NCI-H1105 treated with DMSO at 0.1 percent for 48 hours (cell line): ENCODE measurements around the gene STC2.
"Not testable (repeated sequence)": the region's sequence is repeated elsewhere in the genome, so short reads cannot be mapped to it uniquely, and the experiment has no call there.

Source experiments
- DNase-seq: peaks from one replicate; lab custom pipeline; 2025; lab: John Stamatoyannopoulos, UW

Gene STC2

DNA sequence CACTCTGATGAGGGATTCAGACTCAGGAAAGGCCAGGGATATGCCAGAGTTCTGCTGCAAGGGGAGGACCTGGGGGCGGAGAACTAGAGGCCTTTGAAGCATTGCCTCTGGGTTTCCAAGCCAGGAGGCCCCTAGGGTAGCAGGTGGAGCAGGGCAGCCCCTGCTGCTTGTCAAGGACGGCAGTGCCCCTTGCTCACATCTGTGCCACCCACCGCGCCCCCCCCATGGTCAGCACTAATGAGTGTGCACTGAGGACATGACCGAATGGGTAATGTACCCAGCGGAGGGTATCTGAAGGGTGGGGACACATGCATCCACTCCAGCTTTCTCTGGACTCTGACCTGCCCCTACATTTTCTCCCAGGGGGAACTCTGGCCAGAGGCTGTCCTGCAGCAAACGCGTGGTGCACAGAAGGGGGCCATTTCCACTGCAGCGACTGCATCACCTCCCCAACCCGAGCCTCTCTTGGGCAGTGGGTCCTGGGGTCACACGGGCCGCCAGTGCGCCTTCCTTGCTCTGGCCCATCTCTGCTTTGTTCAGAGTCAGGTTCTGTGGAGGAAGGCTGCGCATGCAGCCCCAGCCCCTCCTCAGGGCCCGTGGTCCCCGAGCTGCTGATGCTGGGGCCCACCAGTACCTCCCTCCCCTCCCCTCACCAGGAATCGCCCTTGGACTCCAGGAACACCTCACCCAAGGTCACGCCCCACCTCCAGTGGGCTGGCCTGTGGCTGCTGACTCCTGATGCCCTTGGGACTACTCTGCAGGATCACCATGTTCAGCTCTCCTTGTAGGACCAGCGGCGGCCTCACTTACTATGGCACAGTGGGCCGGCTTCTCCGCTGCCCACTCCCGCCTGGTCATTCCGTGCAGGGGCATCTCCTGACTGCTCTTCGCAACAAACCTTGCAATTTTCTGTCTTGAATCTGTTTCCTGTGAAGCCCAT, 31.2 kb downstream of the STC2 start:
- DNase-seq: no peak

DNA sequence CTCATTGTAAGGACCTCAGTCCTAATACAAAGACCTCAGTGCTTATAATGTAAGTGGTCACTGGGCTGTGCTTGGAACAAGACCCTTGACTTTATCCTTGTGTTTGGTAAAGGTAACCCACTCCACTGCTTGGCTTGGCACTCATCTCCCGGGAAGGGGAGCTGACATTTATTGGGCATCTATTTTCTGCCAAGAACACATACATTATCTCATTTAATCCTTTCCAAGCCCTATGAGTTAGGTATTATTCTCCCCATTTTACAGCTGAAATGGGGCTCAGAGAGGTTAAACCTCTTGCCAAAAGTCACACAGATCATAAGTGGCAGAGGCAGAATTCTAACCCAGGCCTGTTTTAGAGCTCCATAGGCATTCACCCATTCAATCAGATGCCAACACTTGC, 32.4 kb downstream of the STC2 start:
- no peak for DNase-seq

DNA sequence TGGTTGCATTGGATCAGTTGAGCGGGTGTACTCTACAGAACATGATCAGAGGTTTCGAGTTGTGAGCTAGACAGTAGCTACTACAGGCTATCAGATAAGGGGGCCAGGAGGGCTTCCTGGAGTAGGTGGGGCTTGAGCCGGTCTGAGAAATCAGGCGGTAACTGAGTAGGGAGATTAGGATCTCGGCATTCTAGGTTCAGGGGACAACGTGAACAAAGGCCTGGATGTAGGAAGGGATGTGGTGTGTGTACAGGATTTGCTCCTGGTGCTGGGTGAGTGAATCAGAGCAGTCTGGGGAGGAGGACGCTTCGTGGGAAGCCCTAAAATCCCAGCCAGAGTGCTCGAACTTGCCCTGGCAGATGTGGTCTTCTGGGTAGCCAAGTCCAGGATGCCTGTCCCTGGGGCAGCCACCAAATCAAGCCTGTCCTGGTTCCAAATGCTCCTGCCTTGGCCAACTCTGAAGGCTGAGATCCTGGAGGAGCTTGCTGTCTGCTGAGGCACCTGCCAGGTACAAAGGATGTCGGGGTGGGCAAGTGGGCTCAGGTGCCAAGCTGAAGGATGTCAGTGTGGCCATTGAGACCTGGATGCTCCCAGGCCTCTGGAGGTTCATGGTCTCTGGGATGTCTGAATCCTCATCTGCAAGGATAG, 33.4 kb downstream of the STC2 start:
- DNase-seq: no peak

DNA sequence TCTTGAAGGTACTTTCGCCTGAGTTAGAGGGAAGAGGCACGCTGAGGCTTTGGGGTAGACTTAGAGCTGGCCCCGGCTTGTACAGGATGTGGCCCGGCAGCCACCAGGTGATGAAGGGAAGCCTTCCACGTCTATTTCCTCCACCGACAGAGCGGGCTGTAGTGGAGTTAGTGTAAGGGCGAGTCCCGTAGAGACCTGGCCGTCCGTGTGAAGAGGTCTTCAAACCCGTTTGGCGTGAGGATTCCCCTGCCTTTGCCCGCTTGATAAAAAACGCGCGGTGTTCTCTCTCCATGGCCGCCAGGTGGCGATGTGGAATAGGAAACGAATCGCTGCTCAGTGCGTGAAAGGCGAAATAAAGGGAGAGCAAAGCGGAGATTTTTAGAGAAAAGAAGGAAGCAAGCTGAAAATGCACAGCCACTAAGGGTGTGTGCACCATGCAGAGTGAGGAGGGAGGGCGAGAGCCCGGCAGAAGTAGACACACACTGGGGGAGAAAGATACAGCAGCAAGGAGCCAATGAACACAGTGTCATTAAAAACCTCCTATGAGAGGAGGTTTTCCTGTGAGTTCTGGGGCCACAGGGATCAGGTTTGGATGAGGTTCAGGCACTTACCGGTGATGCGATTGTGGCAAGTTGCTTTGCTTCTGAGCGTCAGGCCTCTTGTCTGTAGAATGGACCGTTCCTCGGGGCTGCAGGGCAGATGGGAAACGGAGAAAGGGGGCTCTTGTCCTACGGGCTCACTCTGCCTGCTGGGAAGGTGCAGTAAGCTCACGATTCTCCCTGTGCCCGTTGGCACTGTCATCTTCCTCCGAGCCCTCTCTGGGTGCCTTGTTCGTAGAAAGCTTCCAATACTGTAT, 34.2 kb downstream of the STC2 start:
- DNase-seq: peak; percentile 71

DNA sequence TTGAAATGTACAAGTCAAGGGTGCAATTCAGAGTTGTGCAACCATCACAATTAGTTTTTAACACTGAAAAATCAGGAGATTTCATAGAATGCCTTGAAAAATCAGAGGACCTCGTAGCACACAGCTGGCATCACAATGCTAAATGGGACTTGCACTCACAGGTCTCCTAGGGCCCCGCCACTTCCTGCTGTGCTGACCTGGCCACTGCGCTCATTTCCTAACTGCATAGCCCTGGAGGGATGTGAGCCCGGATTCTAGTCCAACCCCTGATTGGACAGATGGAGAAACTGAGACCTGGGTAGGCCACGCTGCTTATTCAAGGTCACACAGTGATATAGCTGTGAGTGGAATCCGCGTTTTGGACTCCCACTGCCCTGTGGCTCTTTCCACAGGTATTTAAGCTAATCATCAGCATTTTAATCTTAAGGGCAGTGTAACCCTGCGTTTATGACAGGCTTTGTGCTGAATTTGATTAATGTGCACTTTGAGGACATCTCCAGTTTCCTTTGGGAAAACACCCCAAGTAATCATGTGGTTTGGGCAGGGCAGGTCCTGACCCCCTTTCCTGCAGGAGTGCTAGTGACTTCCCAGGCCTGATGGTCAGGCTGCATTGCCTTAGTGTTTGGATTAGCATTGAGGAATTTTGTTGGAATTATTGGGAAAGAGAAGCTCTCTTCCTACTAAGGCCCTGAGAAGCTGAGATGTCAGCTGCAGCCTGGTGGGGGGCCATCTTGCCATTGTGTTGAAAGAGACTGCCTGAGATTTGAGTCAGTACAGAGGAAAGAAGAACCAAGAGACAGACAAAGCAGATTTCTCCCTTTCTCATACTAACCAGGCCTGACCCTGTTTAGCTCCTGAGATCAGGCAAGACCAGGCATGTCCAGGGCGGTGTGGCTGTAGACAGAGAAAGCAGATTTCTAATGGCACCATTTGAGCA, 36.2 kb downstream of the STC2 start:
- peak; percentile 21 for DNase-seq

DNA sequence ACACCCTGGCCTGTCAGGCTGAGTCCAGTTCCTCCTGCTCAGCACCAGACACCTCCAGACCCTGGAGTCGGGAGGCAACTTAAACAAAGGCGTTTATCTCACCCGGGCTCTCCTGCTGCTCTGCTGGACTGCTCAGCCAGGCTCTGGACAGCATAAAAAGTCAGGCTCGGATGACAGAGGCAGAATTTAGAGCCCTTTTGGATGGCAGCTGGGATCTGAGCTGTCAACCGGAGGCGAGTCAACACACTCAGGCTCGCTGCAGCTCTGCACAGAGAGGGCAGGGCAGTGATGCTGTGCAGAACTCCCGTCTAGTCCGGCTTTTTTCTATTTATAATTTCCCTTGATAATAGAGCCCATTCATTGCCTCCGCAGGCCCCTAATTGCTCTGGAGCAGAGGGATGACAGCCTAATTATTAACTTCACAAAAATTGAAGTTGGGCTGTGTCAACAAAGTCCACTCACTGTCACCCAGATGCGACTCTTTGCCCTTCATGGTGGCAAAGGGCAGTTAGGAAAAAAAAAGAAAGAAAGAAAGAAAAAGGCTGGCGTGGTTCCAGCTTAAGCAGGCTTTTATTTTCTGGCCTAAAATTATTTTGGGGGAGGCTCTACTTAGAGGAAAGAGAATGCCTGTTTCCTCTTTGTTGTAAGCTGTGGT, 37.6 kb downstream of the STC2 start:
- DNase-seq: peak; percentile 58

GRCh38 chr5:173289372-173289771, 38.8 kb downstream of the STC2 start:
- DNase-seq: no peak

GRCh38 chr5:173288632-173289031, 39.6 kb downstream of the STC2 start:
- no peak for DNase-seq

GRCh38 chr5:173287086-173287485, 41.1 kb downstream of the STC2 start:
- DNase-seq: no peak

GRCh38 chr5:173284343-173284958, 43.8 kb downstream of the STC2 start:
- DNase-seq: not testable (repeated sequence)

DNA sequence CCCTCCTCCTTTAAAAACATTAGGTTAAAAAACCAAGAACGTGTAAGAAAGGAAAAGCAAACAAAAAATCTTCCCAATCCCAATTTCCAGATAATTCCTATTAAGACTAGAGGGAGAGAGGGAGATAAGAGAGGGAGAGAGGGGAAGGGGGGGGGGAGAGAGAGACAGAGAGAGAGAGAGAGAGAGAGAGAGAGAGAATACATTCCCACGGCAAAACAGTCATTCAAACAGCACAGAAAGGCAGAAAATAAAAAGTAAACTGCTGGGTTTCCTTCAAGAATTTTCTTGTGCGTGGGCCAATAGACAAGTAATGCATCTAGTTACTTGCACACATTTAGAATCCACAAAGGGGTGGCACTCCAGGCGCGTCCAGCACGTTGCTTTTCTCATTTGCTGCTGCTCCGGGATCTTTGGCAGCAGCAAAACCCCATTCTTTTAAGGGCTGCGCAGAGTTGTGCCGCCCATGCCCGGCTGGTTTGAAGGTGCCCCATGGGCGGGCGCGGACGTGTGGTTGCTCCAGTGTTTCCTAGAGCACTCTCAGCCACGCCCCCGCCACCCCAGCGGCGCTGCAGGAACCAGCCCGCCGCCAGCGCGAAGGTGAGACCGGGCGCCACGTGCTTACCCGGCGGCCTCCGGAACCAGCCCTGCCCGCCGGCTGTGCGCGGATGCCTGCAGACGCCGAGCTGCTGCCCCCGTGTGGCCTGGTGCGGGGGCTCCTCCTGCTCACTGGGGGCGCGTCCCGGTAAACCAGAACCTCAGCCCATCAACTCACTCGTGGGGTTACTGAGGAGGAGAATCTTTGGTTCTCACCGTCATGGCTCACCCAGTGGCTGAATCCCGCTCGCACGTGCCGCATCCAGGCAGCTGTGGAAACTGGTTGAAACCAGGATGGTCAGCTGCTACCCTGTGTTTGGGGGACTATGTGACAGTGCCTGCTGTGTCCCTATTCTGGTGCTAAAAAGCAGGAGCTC, 44.6 kb downstream of the STC2 start:
- peak; percentile 71 for DNase-seq

GRCh38 chr5:173282916-173283315, 45.3 kb downstream of the STC2 start:
- no peak for DNase-seq

DNA sequence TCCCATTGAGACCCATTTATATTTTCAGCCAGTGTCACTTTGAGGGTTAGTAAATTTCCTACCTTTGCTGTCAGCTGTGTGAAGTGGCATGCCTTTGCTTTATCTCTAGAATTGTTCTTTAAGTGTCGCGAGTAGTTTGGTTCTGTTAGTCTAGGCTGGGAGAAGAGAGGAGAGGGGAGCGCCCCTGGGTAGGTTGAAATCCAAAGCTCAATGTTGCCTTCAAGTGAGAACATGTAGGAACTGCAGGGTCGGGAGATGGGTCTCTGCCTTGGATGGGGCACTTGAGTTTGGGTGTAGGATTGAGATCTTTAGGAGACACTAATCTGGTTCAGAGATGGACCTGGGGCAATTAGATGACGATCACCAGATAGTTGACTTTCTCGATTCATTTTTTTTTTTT, 46.3 kb downstream of the STC2 start:
- no peak for DNase-seq

DNA sequence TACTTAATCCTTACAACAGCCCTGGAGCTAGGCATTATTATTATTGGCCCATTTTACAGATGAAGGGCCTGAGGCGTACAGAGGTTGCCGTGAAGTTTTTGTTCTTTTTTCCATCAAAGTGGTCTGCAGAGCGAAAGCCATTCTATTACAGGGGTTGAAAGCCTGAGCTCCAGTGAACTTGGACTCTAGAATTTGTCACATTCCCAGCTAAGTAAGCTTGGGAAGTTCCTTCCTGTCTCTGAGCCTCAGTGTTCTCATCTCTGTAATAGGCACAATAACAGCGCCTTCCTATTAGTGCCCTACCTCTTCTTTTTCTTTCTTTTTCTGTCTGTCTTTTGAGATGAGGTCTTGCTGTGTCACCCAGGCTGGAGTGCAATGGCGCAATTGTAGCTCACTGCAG, 49.0 kb downstream of the STC2 start:
- no peak for DNase-seq

DNA sequence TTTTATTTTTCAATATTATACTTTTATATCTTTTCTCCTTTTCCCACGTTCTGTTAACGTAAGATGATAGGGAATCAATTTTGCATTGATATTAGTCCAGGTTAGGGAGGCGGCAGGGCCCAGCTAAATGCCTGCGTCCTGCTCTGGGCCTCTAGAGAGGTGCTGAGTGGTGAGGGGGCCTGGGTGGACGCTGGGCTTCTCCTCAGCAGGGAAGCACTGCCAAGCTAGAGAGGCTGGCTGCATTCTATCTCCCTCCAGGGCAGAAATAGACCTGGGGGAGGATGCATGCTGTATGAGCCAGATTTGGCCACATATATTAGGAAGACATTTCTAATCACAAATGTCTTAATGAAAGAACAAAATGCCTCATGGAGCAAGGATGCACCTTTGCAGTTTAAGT, 49.6 kb downstream of the STC2 start:
- no peak for DNase-seq

DNA sequence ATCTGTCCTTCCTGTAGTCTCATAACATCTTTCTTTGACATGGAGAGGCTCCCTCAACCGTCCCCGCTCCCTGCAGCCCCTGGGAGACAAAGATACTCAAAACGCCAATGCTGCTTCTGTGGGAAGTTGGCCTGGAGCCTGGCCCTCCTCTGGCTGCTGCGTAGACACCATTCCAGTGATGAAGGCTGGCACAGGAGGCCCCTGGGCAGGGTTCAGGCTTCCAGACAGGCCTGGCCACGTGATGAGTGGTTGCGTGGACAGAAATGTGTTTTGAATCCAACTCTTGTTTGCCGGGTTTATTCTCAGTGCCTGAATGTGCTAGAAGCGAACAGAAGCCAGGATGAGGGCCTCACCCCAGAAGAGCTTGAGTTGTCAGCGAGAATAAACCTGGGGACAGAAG, 50.0 kb downstream of the STC2 start:
- no peak for DNase-seq

GRCh38 chr5:173274771-173275170, 53.4 kb downstream of the STC2 start:
- DNase-seq: no peak

DNA sequence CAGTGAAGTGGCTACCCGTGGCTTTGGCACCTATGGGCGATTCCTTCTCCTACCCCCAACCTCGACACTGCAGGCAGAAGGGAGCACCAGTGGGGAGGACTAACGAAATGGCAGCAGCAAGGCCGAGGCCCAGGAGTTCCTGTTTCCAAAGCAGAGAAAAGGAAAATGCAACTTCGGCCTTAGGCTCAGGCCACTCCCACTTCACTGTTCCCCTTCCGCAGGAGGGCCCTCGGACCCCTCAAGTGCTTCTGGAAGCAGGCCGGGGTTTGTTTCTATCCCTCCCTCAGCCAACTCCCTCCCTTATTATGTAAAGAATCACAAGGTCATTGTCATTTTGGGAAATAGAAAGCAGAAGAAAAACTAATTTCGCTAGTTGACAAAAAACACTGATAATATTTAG, 56.8 kb downstream of the STC2 start:
- DNase-seq: no peak

- DNase-seq: no peak
Measured at GRCh38 chr5:173268750-173269432, 59.3 kb downstream of the STC2 start.
